Vagina (tissue), 2 donors: ENCODE measurements around the gene HADHA. TPM values are rescaled to one million over a fixed set of nuclear protein-coding genes. Genes with fewer than 3 reads are reported as not detected.

ENCODE experiments used
- DNase-seq, 2 donors: peaks; one replicate each; pipeline ENCODE4 v3.0.0-alpha.2; 2017; ENCODE audit errors: extremely low spot score in 2 of 2
- H3K27ac ChIP-seq: fragments of 200-600 bp; sonication (generic); one replicate; pipeline ENCODE4 v1.5.1; 2019
- H3K27me3 ChIP-seq: fragments of 200-600 bp; sonication (generic); one replicate; pipeline ENCODE4 v1.5.1; 2019
- H3K36me3 ChIP-seq, 2 donors: fragments of 200-600 bp; sonication (generic); one replicate each; pipeline ENCODE4 v1.5.1; 2017 to 2019
- H3K4me1 ChIP-seq: fragments of 200-600 bp; sonication (generic); one replicate; pipeline ENCODE4 v1.5.1; 2019
- H3K4me3 ChIP-seq, 2 donors: fragments of 200-600 bp; sonication (generic); 1 replicate in 1 of 2; 2 replicates in 1 of 2; pipeline ENCODE4 v1.5.1; 2016 to 2019
- H3K9me3 ChIP-seq: fragments of 200-600 bp; sonication (generic); one replicate; pipeline ENCODE4 v1.5.1; 2019
- POLR2A ChIP-seq, 2 donors: fragments of 450-650 bp; IDR thresholded peaks; one replicate each; pipeline ENCODE4 v1.6.1; 2017; ENCODE audit warnings: antibody characterized with exemption in 2 of 2, mild to moderate bottlenecking in 2 of 2, moderate library complexity in 2 of 2
- POLR2AphosphoS5 ChIP-seq, 2 donors: sonication (generic); formaldehyde crosslinking; IDR thresholded peaks; one replicate each; pipeline ENCODE4 v1.9.0; 2017; ENCODE audit warnings: antibody characterized with exemption in 2 of 2, mild to moderate bottlenecking in 2 of 2, low read depth in 1 of 2; ENCODE audit not compliant: insufficient read depth in 1 of 2
- intact Hi-C: fragments of 100-400 bp; cut with DNase I; formaldehyde crosslinking; loops from one replicate; pipeline ENCODE4 v1.15.1; 2023
- total RNA-seq: library from RNA; depleted of rRNA; stranded (reverse); fragments of >200 nt; gene quantifications from one replicate; pipeline ENCODE4 v1.2.3, GENCODE V29; 2016
- TF ChIP-seq, protein P1 (sequence below), 3 experiments: fragments of 450-650 bp in 2 of 3; fragments of 200-600 bp in 1 of 3; sonication (generic) in 1 of 3; IDR thresholded peaks; one replicate each; pipeline ENCODE4 v1.5.1; 2017 to 2019; ENCODE audit warnings: antibody characterized with exemption in 3 of 3, mild to moderate bottlenecking in 2 of 3, moderate library complexity in 2 of 3

HADHA gene
- total RNA-seq, 1 donor from 2014 or later: 124 TPM

- Histone ChIP-seq H3K4me1 (peaks cover 26% of the 10 kb centered on the region), H3K9me3 (no peaks in the 10 kb centered on the region), H3K27ac (no peak overlapping the region), H3K27me3 (peaks cover 10% of the 10 kb centered on the region), H3K4me3 (no peak overlapping the region), H3K36me3 (no peaks in the 10 kb centered on the region)
- intact Hi-C loops: no loop called here
- no peak for TF ChIP-seq POLR2AphosphoS5 (IDR thresholded peaks at IDR 0.05; ENCODE audit: insufficient read depth in 1 of 2, low read depth in 1 of 2)
- no peak for TF ChIP-seq POLR2A (IDR thresholded peaks at IDR 0.05)
- no peak for DNase-seq
Measured at GRCh38 chr2:26176279-26176615, 68.2 kb downstream of the HADHA start.

GRCh38 chr2:26175466-26176278, 68.8 kb downstream of the HADHA start:
- peak in 1 of 2 donors; percentile 49 for DNase-seq
- Histone ChIP-seq H3K36me3 (no peaks in the 10 kb centered on the region), H3K9me3 (no peaks in the 10 kb centered on the region), H3K27me3 (peaks cover 10% of the 10 kb centered on the region), H3K4me3 (no peak overlapping the region), H3K4me1 (peaks cover 26% of the 10 kb centered on the region), H3K27ac (no peak overlapping the region)
- intact Hi-C loops: no loop called here
- TF ChIP-seq, protein P1, sequence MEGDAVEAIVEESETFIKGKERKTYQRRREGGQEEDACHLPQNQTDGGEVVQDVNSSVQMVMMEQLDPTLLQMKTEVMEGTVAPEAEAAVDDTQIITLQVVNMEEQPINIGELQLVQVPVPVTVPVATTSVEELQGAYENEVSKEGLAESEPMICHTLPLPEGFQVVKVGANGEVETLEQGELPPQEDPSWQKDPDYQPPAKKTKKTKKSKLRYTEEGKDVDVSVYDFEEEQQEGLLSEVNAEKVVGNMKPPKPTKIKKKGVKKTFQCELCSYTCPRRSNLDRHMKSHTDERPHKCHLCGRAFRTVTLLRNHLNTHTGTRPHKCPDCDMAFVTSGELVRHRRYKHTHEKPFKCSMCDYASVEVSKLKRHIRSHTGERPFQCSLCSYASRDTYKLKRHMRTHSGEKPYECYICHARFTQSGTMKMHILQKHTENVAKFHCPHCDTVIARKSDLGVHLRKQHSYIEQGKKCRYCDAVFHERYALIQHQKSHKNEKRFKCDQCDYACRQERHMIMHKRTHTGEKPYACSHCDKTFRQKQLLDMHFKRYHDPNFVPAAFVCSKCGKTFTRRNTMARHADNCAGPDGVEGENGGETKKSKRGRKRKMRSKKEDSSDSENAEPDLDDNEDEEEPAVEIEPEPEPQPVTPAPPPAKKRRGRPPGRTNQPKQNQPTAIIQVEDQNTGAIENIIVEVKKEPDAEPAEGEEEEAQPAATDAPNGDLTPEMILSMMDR (IDR thresholded peaks at IDR 0.05): no peak
- no peak for TF ChIP-seq POLR2A (IDR thresholded peaks at IDR 0.05)

GRCh38 chr2:26174691-26175465, 69.6 kb downstream of the HADHA start:
- TF ChIP-seq POLR2A (IDR thresholded peaks at IDR 0.05) (no peak), POLR2AphosphoS5 (IDR thresholded peaks at IDR 0.05; ENCODE audit: insufficient read depth in 1 of 2, low read depth in 1 of 2) (no peak)
- TF ChIP-seq, protein P1 (IDR thresholded peaks at IDR 0.05): no peak
- Histone ChIP-seq H3K36me3 (no peaks in the 10 kb centered on the region), H3K27ac (no peak overlapping the region), H3K9me3 (no peaks in the 10 kb centered on the region), H3K4me1 (peaks cover 26% of the 10 kb centered on the region), H3K4me3 (no peak overlapping the region), H3K27me3 (peaks cover 10% of the 10 kb centered on the region)
- intact Hi-C loops: no loop called here
- peak in 1 of 2 donors; percentile 77 for DNase-seq

DNA sequence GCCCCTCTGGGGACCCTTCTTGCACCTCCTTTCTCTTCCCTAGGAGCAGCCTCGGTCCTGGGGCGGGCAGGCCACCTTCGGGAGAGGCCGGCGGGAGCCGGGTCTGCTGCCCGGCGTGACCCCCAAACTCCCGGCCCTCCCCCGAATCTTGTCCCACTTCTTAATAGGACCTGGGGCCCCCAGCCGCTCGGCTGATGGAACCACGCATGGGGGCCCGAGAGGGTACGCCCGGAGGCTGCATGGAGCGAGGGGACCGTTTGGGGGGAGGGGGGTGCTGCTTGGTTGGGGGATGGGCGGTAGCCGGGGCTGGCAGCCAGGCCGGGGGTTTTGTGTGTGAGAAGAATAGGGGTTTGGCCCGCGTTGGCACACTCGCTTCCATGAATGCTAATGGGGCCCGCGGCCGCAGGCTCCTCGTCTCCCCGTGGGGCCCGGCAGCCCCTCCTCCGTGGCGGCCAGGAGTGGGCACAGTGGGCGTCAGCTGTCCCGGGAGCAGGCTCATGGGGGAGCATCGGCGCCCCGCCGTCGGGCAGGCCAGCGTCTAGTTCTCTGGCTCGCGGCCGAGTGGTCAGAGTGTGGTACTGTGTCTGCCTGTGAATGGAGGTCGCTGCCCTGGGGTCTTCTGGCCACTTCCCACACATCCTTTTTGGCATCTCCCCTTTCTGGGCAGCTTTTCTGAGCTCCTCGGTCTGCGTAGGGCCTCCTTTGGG, 70.5 kb downstream of the HADHA start:
- no peaks in the 10 kb centered on the region for H3K9me3 ChIP-seq
- no peak overlapping the region for H3K27ac ChIP-seq
- no peak for DNase-seq
- H3K4me3 ChIP-seq: peak overlapping the region; percentile 44 to 49
- peaks cover 10% of the 10 kb centered on the region for H3K27me3 ChIP-seq
- intact Hi-C loops: no loop called here
- peaks cover 18% of the 10 kb centered on the region for H3K4me1 ChIP-seq
- no peak for TF ChIP-seq POLR2AphosphoS5 (IDR thresholded peaks at IDR 0.05; ENCODE audit: insufficient read depth in 1 of 2, low read depth in 1 of 2)
- no peak for TF ChIP-seq POLR2A (IDR thresholded peaks at IDR 0.05)
- TF ChIP-seq, protein P1 (IDR thresholded peaks at IDR 0.05): no peak
- no peaks in the 10 kb centered on the region for H3K36me3 ChIP-seq
